Activated naive CD4-positive, alpha-beta T cell (primary cell): ENCODE data around the gene WNT7B.

Experiments
- DNase-seq, 4 experiments: peaks; one replicate each; lab custom pipeline; 2025; lab: John Stamatoyannopoulos, UW

Gene WNT7B

GRCh38 chr22:45971408-45972028 lies 5.4 kb downstream of the WNT7B start:
- no peak for DNase-seq

GRCh38 chr22:45970705-45971407 lies 6.1 kb downstream of the WNT7B start:
- DNase-seq: no peak

- DNase-seq: no peak
These were observed 7.0 kb downstream of the WNT7B start for GRCh38 chr22:45969801-45970470.

- DNase-seq: no peak
These were observed 7.6 kb downstream of the WNT7B start for GRCh38 chr22:45969414-45969799.

GRCh38 chr22:45968751-45969413 lies 8.1 kb downstream of the WNT7B start:
- no peak for DNase-seq

GRCh38 chr22:45968003-45968650 lies 8.8 kb downstream of the WNT7B start:
- no peak for DNase-seq

GRCh38 chr22:45966895-45967365 lies 10.0 kb downstream of the WNT7B start:
- DNase-seq: no peak

GRCh38 chr22:45966320-45966894 lies 10.6 kb downstream of the WNT7B start:
- no peak for DNase-seq

- no peak for DNase-seq
These were observed 11.4 kb downstream of the WNT7B start for GRCh38 chr22:45965563-45965962.

GRCh38 chr22:45964926-45965527 lies 11.9 kb downstream of the WNT7B start:
- no peak for DNase-seq

GRCh38 chr22:45964372-45964771 lies 12.6 kb downstream of the WNT7B start:
- no peak for DNase-seq

GRCh38 chr22:45963821-45964220 lies 13.1 kb downstream of the WNT7B start:
- no peak for DNase-seq

GRCh38 chr22:45962756-45963324 lies 14.1 kb downstream of the WNT7B start:
- DNase-seq: no peak

GRCh38 chr22:45962434-45962718 lies 14.6 kb downstream of the WNT7B start:
- DNase-seq: no peak

- DNase-seq: no peak
These were observed 15.1 kb downstream of the WNT7B start for GRCh38 chr22:45961679-45962433.

- no peak for DNase-seq
These were observed 16.2 kb downstream of the WNT7B start for GRCh38 chr22:45960477-45961386.

- DNase-seq: no peak
These were observed 17.1 kb downstream of the WNT7B start for GRCh38 chr22:45959719-45960476.

- DNase-seq: no peak
These were observed 18.0 kb downstream of the WNT7B start for GRCh38 chr22:45958971-45959370.

GRCh38 chr22:45957826-45958225 lies 19.1 kb downstream of the WNT7B start:
- no peak for DNase-seq
